Measurements from ENCODE around the gene CXCR6. TPM values are rescaled to one million over a fixed set of nuclear protein-coding genes. Genes with fewer than 3 reads are reported as not detected.

CXCR6 gene
- polyA plus RNA-seq, 6 donors from 2014 or later: 0.12 to 0.73 (median 0.27) TPM; not detected in 1

GRCh38 chr3:45968706-45969105 lies 25.4 kb downstream of the CXCR6 start:
- H3K36me3 Mint-ChIP-seq: peaks cover 12 to 17% of the 10 kb centered on the region in 2 donors
- H3K4me1 Mint-ChIP-seq: peaks cover 8 to 21% (median 15%) of the 10 kb centered on the region in 3 donors

GRCh38 chr3:45969116-45969515 lies 25.9 kb downstream of the CXCR6 start:
- peaks cover 8 to 17% of the 10 kb centered on the region in 2 donors for H3K36me3 Mint-ChIP-seq
- no peak overlapping the region for H3K4me3 Mint-ChIP-seq
- H3K9me3 Mint-ChIP-seq: no peaks in the 10 kb centered on the region
- DNase-seq (no peak), ATAC-seq (ENCODE audit: low read depth in 2 of 2) (no peak)
- H3K4me1 Mint-ChIP-seq: peaks cover 8 to 21% (median 15%) of the 10 kb centered on the region in 3 donors
- H3K27ac Mint-ChIP-seq: no peak overlapping the region
- H3K27me3 Mint-ChIP-seq: no peaks in the 10 kb centered on the region

More at GRCh38 chr3:45968706-45969105, 25.4 kb downstream of the CXCR6 start:
- Mint-ChIP-seq H3K27me3 (no peaks in the 10 kb centered on the region), H3K4me3 (no peak overlapping the region), H3K27ac (no peak overlapping the region), H3K9me3 (no peaks in the 10 kb centered on the region)
- DNase-seq (no peak), ATAC-seq (ENCODE audit: low read depth in 2 of 2) (no peak)

GRCh38 chr3:45969953-45970352 lies 26.7 kb downstream of the CXCR6 start:
- Mint-ChIP-seq H3K36me3 (peaks cover 7 to 17% of the 10 kb centered on the region in 2 donors), H3K9me3 (no peaks in the 10 kb centered on the region), H3K27me3 (no peaks in the 10 kb centered on the region), H3K27ac (no peak overlapping the region), H3K4me3 (no peak overlapping the region), H3K4me1 (peaks cover 8 to 24% (median 15%) of the 10 kb centered on the region in 3 donors)
- DNase-seq (no peak), ATAC-seq (ENCODE audit: low read depth in 2 of 2) (no peak)

GRCh38 chr3:45972534-45973402 lies 29.5 kb downstream of the CXCR6 start:
- no peak for DNase-seq
- Mint-ChIP-seq H3K36me3 (peaks cover 10 to 19% of the 10 kb centered on the region in 2 donors), H3K4me3 (peak overlapping the region in 2 of 8 donors; percentile 33 to 56)

GRCh38 chr3:45974686-45975085 lies 31.4 kb downstream of the CXCR6 start:
- peaks cover 9 to 25% (median 16%) of the 10 kb centered on the region in 3 donors for H3K4me1 Mint-ChIP-seq
- ATAC-seq (ENCODE audit: low read depth in 2 of 2) (no peak), DNase-seq (no peak)
- H3K9me3 Mint-ChIP-seq: no peaks in the 10 kb centered on the region
- peak overlapping the region in 2 of 6 donors; percentile 20 to 39 for H3K27ac Mint-ChIP-seq
- H3K27me3 Mint-ChIP-seq: no peaks in the 10 kb centered on the region
- no peak overlapping the region for H3K4me3 Mint-ChIP-seq
- peaks cover 12 to 31% of the 10 kb centered on the region in 2 donors for H3K36me3 Mint-ChIP-seq

More at GRCh38 chr3:45972534-45973402, 29.5 kb downstream of the CXCR6 start:
- ATAC-seq (ENCODE audit: low read depth in 2 of 2): peak; percentile 51 to 65
- H3K27me3 Mint-ChIP-seq: no peaks in the 10 kb centered on the region
- H3K27ac Mint-ChIP-seq: peak overlapping the region in 4 of 6 donors; percentile 49 to 93 (median 84)
- H3K9me3 Mint-ChIP-seq: no peaks in the 10 kb centered on the region
- H3K4me1 Mint-ChIP-seq: peaks cover 12 to 26% (median 14%) of the 10 kb centered on the region in 3 donors

- peaks cover 12 to 31% of the 10 kb centered on the region in 2 donors for H3K36me3 Mint-ChIP-seq
- H3K9me3 Mint-ChIP-seq: no peaks in the 10 kb centered on the region
- H3K4me3 Mint-ChIP-seq: no peak overlapping the region
- H3K27me3 Mint-ChIP-seq: no peaks in the 10 kb centered on the region
- no peak for DNase-seq
- H3K4me1 Mint-ChIP-seq: peaks cover 9 to 25% (median 16%) of the 10 kb centered on the region in 3 donors
- no peak for ATAC-seq (ENCODE audit: low read depth in 2 of 2)
- peak overlapping the region in 3 of 6 donors; percentile 58 to 85 (median 63) for H3K27ac Mint-ChIP-seq
Observed at GRCh38 chr3:45975686-45976085, 32.4 kb downstream of the CXCR6 start.

GRCh38 chr3:45976191-45977091 lies 33.2 kb downstream of the CXCR6 start:
- DNase-seq (no peak), ATAC-seq (ENCODE audit: low read depth in 2 of 2) (no peak)
- Mint-ChIP-seq H3K36me3 (peaks cover 12 to 36% of the 10 kb centered on the region in 2 donors), H3K4me3 (no peak overlapping the region), H3K27ac (peak overlapping the region in 3 of 6 donors; percentile 16 to 85 (median 58)), H3K9me3 (no peaks in the 10 kb centered on the region), H3K27me3 (no peaks in the 10 kb centered on the region), H3K4me1 (peaks cover 9 to 24% (median 16%) of the 10 kb centered on the region in 3 donors)

GRCh38 chr3:45978006-45978761 lies 34.9 kb downstream of the CXCR6 start:
- Mint-ChIP-seq H3K27me3 (no peaks in the 10 kb centered on the region), H3K27ac (peak overlapping the region in 2 of 6 donors; percentile 7 to 64), H3K4me1 (peaks cover 0 to 8% (median 7%) of the 10 kb centered on the region in 3 donors), H3K36me3 (peaks cover 12 to 39% of the 10 kb centered on the region in 2 donors), H3K9me3 (no peaks in the 10 kb centered on the region), H3K4me3 (no peak overlapping the region)
- DNase-seq: no peak
- no peak for ATAC-seq (ENCODE audit: low read depth in 2 of 2)

GRCh38 chr3:45979378-45979777 lies 36.1 kb downstream of the CXCR6 start:
- H3K4me1 Mint-ChIP-seq: peaks cover 0 to 8% (median 6%) of the 10 kb centered on the region in 3 donors

GRCh38 chr3:45980229-45980813 lies 37.1 kb downstream of the CXCR6 start:
- H3K4me1 Mint-ChIP-seq: peaks cover 0 to 8% (median 3%) of the 10 kb centered on the region in 3 donors

More at GRCh38 chr3:45979378-45979777, 36.1 kb downstream of the CXCR6 start:
- no peaks in the 10 kb centered on the region for H3K27me3 Mint-ChIP-seq
- H3K4me3 Mint-ChIP-seq: no peak overlapping the region
- ATAC-seq (ENCODE audit: low read depth in 2 of 2) (no peak), DNase-seq (no peak)
- H3K9me3 Mint-ChIP-seq: no peaks in the 10 kb centered on the region
- peak overlapping the region in 1 of 6 donors; percentile 51 for H3K27ac Mint-ChIP-seq
- peaks cover 12 to 39% of the 10 kb centered on the region in 2 donors for H3K36me3 Mint-ChIP-seq

GRCh38 chr3:45980819-45981218 lies 37.6 kb downstream of the CXCR6 start:
- Mint-ChIP-seq H3K9me3 (no peaks in the 10 kb centered on the region), H3K27ac (peak overlapping the region in 2 of 6 donors; percentile 4 to 26), H3K36me3 (peaks cover 12 to 33% of the 10 kb centered on the region in 2 donors), H3K27me3 (no peaks in the 10 kb centered on the region), H3K4me3 (no peak overlapping the region), H3K4me1 (peaks cover 0 to 4% (median 0%) of the 10 kb centered on the region in 3 donors)
- no peak for ATAC-seq (ENCODE audit: low read depth in 2 of 2)
- no peak for DNase-seq

More at GRCh38 chr3:45980229-45980813, 37.1 kb downstream of the CXCR6 start:
- Mint-ChIP-seq H3K27ac (no peak overlapping the region), H3K9me3 (no peaks in the 10 kb centered on the region), H3K36me3 (peaks cover 12 to 34% of the 10 kb centered on the region in 2 donors), H3K4me3 (no peak overlapping the region), H3K27me3 (no peaks in the 10 kb centered on the region)
- ATAC-seq (ENCODE audit: low read depth in 2 of 2) (no peak), DNase-seq (no peak)

GRCh38 chr3:45981346-45982074 lies 38.2 kb downstream of the CXCR6 start:
- H3K36me3 Mint-ChIP-seq: peaks cover 12 to 33% of the 10 kb centered on the region in 2 donors
- H3K4me1 Mint-ChIP-seq: peaks cover 0 to 8% (median 0%) of the 10 kb centered on the region in 3 donors
- ATAC-seq (ENCODE audit: low read depth in 2 of 2): no peak
- no peak for DNase-seq
- H3K27me3 Mint-ChIP-seq: no peaks in the 10 kb centered on the region
- no peaks in the 10 kb centered on the region for H3K9me3 Mint-ChIP-seq
- H3K27ac Mint-ChIP-seq: peak overlapping the region in 2 of 6 donors; percentile 4 to 26
- H3K4me3 Mint-ChIP-seq: no peak overlapping the region

All from naive B cell (primary cell).